A549 treated with AZD2906 at 1 μM for 4 hours (cell line): Measurements from ENCODE around the gene CHIC2. TPM values are rescaled to one million over a fixed set of nuclear protein-coding genes. Genes with fewer than 3 reads are reported as not detected.

Source experiments
- total RNA-seq: library from RNA; stranded (reverse); fragments of 200-300 nt; extraction: Qiagen RNA extraction; gene quantifications from 5 replicates; pipeline ENCODE4 v1.2.3, GENCODE V29; 2022

The CHIC2 gene
- total RNA-seq: 7.6 to 9.7 TPM (median 9.0 TPM) in 5 replicates

DNA sequence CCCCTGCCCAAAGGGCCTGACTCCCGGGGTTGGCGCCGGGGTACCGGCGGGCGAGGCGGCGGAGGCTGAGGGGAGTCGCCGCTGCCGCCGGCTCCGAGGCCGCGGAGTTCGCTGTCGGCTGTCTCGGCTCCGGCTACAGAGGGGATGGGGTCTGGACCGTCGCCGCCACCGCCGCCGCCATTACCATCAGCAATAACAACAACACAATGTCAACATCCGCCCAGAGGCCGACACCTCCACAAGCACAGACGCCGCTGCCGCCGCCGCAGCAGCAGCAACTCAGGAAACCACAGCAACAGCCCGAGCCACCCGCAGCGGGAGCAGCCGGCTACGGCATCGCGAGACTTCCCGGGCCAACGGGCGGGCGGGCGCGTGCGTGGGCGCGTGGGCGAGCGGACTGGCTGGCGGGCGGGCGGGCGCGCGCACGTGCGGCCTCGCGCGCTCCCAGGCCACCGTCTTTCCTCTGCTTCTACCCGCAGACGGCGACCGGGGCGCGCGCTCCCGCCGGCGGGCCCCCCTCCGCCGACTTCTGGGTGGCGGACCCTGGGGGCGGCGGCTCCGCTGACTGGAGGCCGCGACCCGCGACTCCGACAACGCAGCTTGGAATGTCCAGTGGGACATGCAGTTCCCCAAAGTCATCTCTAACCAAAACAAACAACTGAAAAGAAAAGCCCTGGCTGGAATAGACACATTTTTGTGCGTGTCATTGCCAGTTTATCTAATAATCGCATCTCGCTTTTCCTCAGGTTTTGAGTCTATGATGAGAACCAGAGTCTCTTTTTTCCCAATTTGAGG is at the start of gene CHIC2:
TSS of gene CHIC2 (minus strand) at position 289 of the 795 bp plus-strand sequence. CDS start 305 bp downstream, outside the sequence.

DNA sequence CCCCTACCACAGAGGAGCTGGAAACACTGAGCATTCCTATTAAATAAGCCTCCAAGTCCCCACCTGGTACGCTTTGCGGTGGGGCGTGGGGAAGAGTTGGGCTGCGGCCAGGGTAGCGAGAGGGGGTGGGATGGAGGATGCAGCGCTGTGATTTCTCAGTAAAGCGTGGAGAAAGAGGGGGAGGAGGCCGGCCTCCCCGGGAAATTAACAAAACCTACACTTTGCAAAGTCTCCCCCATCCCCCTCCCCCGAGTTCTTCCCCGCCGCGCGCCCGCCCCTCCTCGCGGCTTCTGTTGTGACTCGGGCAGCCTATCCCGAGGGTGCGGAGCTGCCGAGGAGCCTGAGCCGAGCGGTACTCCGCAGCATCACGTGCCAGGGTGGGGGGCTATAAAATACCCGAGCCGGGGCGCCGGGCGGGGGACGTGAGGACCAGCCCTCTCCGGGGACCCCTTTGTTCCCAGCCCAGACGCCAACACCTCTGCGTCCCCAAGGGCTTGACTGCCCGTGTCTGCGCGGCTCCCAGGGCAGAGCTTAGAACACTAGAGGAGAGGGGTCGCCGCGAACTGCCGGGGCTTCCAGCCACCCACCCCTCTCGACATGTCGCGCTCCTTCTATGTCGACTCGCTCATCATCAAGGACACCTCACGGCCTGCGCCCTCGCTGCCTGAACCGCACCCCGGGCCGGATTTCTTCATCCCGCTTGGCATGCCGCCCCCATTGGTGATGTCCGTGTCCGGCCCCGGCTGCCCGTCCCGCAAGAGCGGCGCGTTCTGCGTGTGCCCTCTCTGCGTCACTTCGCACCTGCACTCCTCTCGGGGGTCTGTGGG is 35.6 kb upstream of the CHIC2 start, which contains the start of gene GSX2:
TSS of gene GSX2 (plus strand) at position 416 of the 827 bp plus-strand sequence. CDS start at position 598, 182 bp downstream.

Other genes starting within 250 kb of the CHIC2 start
- gene GSX2, start 35.6 kb upstream of the CHIC2 start, total RNA-seq: not detected in 5 replicates
- 0.29 to 0.84 TPM (median 0.45 TPM) in 5 replicates for gene PDGFRA, start 164.7 kb upstream of the CHIC2 start, total RNA-seq